DOHH2 (cell line): ENCODE measurements around the gene MED26.

Source experiments
- H3F3A ChIP-seq: fragments of 200-600 bp; sonication (generic), shearing (Covaris generic); 2 replicates; pipeline ENCODE4 v1.6.0; 2016; ENCODE audit warnings: antibody characterized with exemption, mild to moderate bottlenecking; ENCODE audit not compliant: control insufficient read depth, insufficient read depth
- H3K27ac ChIP-seq: fragments of 200-600 bp; sonication (generic); 2 replicates; pipeline ENCODE4 v1.5.1; 2014; ENCODE audit warnings: low read depth, mild to moderate bottlenecking, low read length, moderate library complexity
- H3K27me3 ChIP-seq: fragments of 200-600 bp; sonication (generic); 2 replicates; pipeline ENCODE4 v1.6.1; 2014; ENCODE audit warnings: mild to moderate bottlenecking, low read length, mixed read lengths; ENCODE audit not compliant: control insufficient read depth
- H3K36me3 ChIP-seq: fragments of 200-600 bp; sonication (generic); 2 replicates; pipeline ENCODE4 v1.6.1; 2014; ENCODE audit warnings: mild to moderate bottlenecking, low read length, moderate library complexity, mixed read lengths; ENCODE audit not compliant: control insufficient read depth
- H3K4me1 ChIP-seq: fragments of 200-600 bp; sonication (generic); 2 replicates; pipeline ENCODE4 v1.6.1; 2014; ENCODE audit warnings: mild to moderate bottlenecking, low read length, mixed read lengths; ENCODE audit not compliant: control insufficient read depth
- H3K4me2 ChIP-seq: fragments of 200-600 bp; sonication (generic); 2 replicates; pipeline ENCODE4 v1.6.0; 2014; ENCODE audit warnings: mild to moderate bottlenecking, low read length, moderate library complexity
- H3K4me3 ChIP-seq: fragments of 200-600 bp; sonication (generic); 2 replicates; pipeline ENCODE4 v1.5.1; 2014; ENCODE audit warnings: mild to moderate bottlenecking, low read length, mixed read lengths
- H3K79me2 ChIP-seq: fragments of 200-600 bp; sonication (generic); 2 replicates; pipeline ENCODE4 v1.6.1; 2014; ENCODE audit warnings: mild to moderate bottlenecking, low read length, mixed read lengths; ENCODE audit not compliant: control insufficient read depth
- H3K9me2 ChIP-seq: fragments of 200-600 bp; sonication (generic); replicated peaks from 2 replicates; pipeline ENCODE4 v1.6.1; 2014; ENCODE audit warnings: mild to moderate bottlenecking, low read length, mixed read lengths; ENCODE audit not compliant: control insufficient read depth
- H3K9me3 ChIP-seq: fragments of 200-600 bp; sonication (generic); 2 replicates; pipeline ENCODE4 v1.6.1; 2014; ENCODE audit warnings: antibody characterized with exemption, low read length, mixed read lengths; ENCODE audit not compliant: control insufficient read depth, insufficient read depth
- H4K20me1 ChIP-seq: fragments of 200-600 bp; sonication (generic); 2 replicates; pipeline ENCODE4 v1.6.0; 2014; ENCODE audit warnings: low read depth, mild to moderate bottlenecking, antibody characterized with exemption, low read length, moderate library complexity; ENCODE audit not compliant: control insufficient read depth, insufficient read depth
- CTCF ChIP-seq: fragments of 200-600 bp; sonication (generic); IDR thresholded peaks from one replicate; pipeline ENCODE4 v1.5.1; 2014; ENCODE audit warnings: antibody characterized with exemption, mild to moderate bottlenecking, low read depth, low read length; ENCODE audit not compliant: poor library complexity, severe bottlenecking
- EZH2phosphoT487 ChIP-seq: fragments of 200-600 bp; sonication (generic); IDR thresholded peaks from 2 replicates; pipeline ENCODE4 v1.6.1; 2017; ENCODE audit warnings: borderline replicate concordance, mild to moderate bottlenecking, antibody characterized with exemption, low read length, moderate library complexity, mixed read lengths

MED26 gene

GRCh38 chr19:16585094-16585801 lies 42.8 kb downstream of the MED26 start:
- Histone ChIP-seq H3K9me3 (no peaks in the 10 kb centered on the region), H3K36me3 (peaks cover 50% of the 10 kb centered on the region), H3K79me2 (peaks cover 96% of the 10 kb centered on the region), H3K4me3 (peak overlapping the region; percentile 78), H3K9me2 (no peaks in the 10 kb centered on the region), H3K27me3 (no peaks in the 10 kb centered on the region), H3K27ac (peak overlapping the region; percentile 96), H3K4me2 (peak overlapping the region; percentile 96), H3F3A (peaks cover 45% of the 10 kb centered on the region), H4K20me1 (0 out of 2 replicates have a peak, but pooled peaks cover 4% of the 10 kb centered on the region), H3K4me1 (peaks cover 87% of the 10 kb centered on the region)
- TF ChIP-seq EZH2phosphoT487 (no peak), CTCF (no peak)

- Histone ChIP-seq H3K79me2 (peaks cover 96% of the 10 kb centered on the region), H3K4me1 (peaks cover 79% of the 10 kb centered on the region), H3K36me3 (peaks cover 57% of the 10 kb centered on the region), H3F3A (peaks cover 42% of the 10 kb centered on the region), H3K27me3 (no peaks in the 10 kb centered on the region), H3K27ac (peak overlapping the region; percentile 96), H3K4me2 (peak overlapping the region; percentile 96), H3K9me3 (no peaks in the 10 kb centered on the region), H4K20me1 (peaks cover 5% of the 10 kb centered on the region; the same call in 1 of the 2 replicates), H3K9me2 (no peaks in the 10 kb centered on the region), H3K4me3 (peak overlapping the region; percentile 78)
- TF ChIP-seq EZH2phosphoT487: no peak
- TF ChIP-seq CTCF: no peak
Observed at GRCh38 chr19:16584248-16585093, 43.5 kb downstream of the MED26 start.

- Histone ChIP-seq H3K4me1 (peaks cover 61% of the 10 kb centered on the region), H3F3A (peaks cover 30% of the 10 kb centered on the region), H3K27me3 (no peaks in the 10 kb centered on the region), H3K4me3 (peak overlapping the region; percentile 78; the same call in 1 of the 2 replicates), H3K27ac (peak overlapping the region; percentile 96), H4K20me1 (peaks cover 5% of the 10 kb centered on the region; the same call in 1 of the 2 replicates), H3K9me3 (no peaks in the 10 kb centered on the region), H3K79me2 (peaks cover 97% of the 10 kb centered on the region), H3K36me3 (peaks cover 67% of the 10 kb centered on the region), H3K9me2 (no peaks in the 10 kb centered on the region), H3K4me2 (peak overlapping the region; percentile 96)
- TF ChIP-seq CTCF (no peak), EZH2phosphoT487 (no peak)
Observed at GRCh38 chr19:16582486-16583261, 45.3 kb downstream of the MED26 start.
